Vagina (tissue), 2 donors: ENCODE data around the gene SSNA1.

Source experiments
- POLR2A ChIP-seq, 2 donors: fragments of 450-650 bp; IDR thresholded peaks; one replicate each; pipeline ENCODE4 v1.6.1; 2017; ENCODE audit warnings: antibody characterized with exemption in 2 of 2, mild to moderate bottlenecking in 2 of 2, moderate library complexity in 2 of 2
- POLR2AphosphoS5 ChIP-seq, 2 donors: sonication (generic); formaldehyde crosslinking; IDR thresholded peaks; one replicate each; pipeline ENCODE4 v1.9.0; 2017; ENCODE audit warnings: antibody characterized with exemption in 2 of 2, mild to moderate bottlenecking in 2 of 2, low read depth in 1 of 2; ENCODE audit not compliant: insufficient read depth in 1 of 2
- TF ChIP-seq, protein P1 (sequence below), 3 experiments: fragments of 450-650 bp in 2 of 3; fragments of 200-600 bp in 1 of 3; sonication (generic) in 1 of 3; IDR thresholded peaks; one replicate each; pipeline ENCODE4 v1.5.1; 2017 to 2019; ENCODE audit warnings: antibody characterized with exemption in 3 of 3, mild to moderate bottlenecking in 2 of 3, moderate library complexity in 2 of 3

DNA sequence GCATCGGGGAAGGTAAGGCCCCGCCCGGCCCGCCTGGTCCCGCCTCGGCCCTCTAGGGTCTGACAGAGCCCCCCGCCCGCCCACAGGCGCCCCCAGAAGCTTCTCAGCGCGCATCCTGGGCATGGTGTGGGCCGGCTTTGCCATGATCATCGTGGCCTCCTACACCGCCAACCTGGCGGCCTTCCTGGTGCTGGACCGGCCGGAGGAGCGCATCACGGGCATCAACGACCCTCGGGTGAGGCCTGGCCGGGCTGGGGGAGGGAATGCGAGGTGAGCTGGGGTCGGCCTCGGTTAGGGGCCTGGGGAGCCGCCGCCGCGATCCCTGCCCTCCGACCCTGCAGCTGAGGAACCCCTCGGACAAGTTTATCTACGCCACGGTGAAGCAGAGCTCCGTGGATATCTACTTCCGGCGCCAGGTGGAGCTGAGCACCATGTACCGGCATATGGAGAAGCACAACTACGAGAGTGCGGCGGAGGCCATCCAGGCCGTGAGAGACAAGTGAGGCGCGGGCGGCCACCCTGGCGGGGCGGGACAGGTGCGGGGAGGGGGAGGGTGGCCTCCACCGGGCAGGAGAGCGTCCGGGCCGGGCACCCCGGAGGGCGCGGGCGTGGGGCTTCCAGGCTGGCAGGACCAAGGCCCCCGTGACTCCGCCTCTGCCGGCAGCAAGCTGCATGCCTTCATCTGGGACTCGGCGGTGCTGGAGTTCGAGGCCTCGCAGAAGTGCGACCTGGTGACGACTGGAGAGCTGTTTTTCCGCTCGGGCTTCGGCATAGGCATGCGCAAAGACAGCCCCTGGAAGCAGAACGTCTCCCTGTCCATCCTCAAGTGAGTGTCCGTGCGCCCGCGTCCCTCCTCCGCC, 25.7 kb upstream of the SSNA1 start:
- TF ChIP-seq, protein P1, sequence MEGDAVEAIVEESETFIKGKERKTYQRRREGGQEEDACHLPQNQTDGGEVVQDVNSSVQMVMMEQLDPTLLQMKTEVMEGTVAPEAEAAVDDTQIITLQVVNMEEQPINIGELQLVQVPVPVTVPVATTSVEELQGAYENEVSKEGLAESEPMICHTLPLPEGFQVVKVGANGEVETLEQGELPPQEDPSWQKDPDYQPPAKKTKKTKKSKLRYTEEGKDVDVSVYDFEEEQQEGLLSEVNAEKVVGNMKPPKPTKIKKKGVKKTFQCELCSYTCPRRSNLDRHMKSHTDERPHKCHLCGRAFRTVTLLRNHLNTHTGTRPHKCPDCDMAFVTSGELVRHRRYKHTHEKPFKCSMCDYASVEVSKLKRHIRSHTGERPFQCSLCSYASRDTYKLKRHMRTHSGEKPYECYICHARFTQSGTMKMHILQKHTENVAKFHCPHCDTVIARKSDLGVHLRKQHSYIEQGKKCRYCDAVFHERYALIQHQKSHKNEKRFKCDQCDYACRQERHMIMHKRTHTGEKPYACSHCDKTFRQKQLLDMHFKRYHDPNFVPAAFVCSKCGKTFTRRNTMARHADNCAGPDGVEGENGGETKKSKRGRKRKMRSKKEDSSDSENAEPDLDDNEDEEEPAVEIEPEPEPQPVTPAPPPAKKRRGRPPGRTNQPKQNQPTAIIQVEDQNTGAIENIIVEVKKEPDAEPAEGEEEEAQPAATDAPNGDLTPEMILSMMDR (IDR thresholded peaks at IDR 0.05) = no peak
- TF ChIP-seq POLR2AphosphoS5 (IDR thresholded peaks at IDR 0.05; ENCODE audit: insufficient read depth in 1 of 2, low read depth in 1 of 2) (no peak), POLR2A (IDR thresholded peaks at IDR 0.05) (no peak)
